ENCODE results near the gene RHOD. TPM values are rescaled to one million over a fixed set of nuclear protein-coding genes. Genes with fewer than 3 reads are reported as not detected.
A peak's percentile ranks its signal among the peaks of the same experiment; 100 is the strongest.

RHOD gene
- total RNA-seq, 1 experiment from 2014 or later = 17.1 TPM

DNA sequence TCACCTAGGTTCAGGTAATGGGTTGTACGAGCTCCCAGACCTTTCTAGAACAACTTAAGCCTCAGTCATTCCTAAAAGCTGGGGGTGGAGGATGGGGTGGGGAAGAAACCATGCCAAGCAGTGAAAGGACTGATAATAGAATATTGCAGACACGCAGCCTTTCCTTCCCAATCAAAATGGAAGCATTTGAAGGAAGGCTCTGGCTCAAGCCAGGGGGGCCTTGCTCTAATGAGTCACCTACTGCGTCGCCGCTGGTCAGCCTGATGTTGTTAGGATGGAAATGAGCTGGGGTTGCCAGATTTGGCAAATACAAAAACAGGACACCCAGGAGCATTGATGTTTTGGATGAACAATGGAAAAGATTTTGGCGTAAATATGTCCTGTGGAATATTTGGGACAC, 27.5 kb upstream of the RHOD start:
- H3K4me1 ChIP-seq = peaks cover 33% of the 10 kb centered on the region
- H3K9me3 ChIP-seq = no peaks in the 10 kb centered on the region
- no peak for DNase-seq
- no peaks in the 10 kb centered on the region for H3K36me3 Mint-ChIP-seq (ENCODE audit: insufficient read depth, unreplicated experiment)
- POLR2A ChIA-PET = interaction anchor here (0.5 kb wide), 1 partner anchor 173 kb away, joined by 3 read pairs; no protein-coding TSS in a partner anchor
- no peaks in the 10 kb centered on the region for H3K9me3 Mint-ChIP-seq (ENCODE audit: unreplicated experiment)
- H3K27ac Mint-ChIP-seq (ENCODE audit: unreplicated experiment) = no peak overlapping the region
- TF ChIP-seq, protein P1, sequence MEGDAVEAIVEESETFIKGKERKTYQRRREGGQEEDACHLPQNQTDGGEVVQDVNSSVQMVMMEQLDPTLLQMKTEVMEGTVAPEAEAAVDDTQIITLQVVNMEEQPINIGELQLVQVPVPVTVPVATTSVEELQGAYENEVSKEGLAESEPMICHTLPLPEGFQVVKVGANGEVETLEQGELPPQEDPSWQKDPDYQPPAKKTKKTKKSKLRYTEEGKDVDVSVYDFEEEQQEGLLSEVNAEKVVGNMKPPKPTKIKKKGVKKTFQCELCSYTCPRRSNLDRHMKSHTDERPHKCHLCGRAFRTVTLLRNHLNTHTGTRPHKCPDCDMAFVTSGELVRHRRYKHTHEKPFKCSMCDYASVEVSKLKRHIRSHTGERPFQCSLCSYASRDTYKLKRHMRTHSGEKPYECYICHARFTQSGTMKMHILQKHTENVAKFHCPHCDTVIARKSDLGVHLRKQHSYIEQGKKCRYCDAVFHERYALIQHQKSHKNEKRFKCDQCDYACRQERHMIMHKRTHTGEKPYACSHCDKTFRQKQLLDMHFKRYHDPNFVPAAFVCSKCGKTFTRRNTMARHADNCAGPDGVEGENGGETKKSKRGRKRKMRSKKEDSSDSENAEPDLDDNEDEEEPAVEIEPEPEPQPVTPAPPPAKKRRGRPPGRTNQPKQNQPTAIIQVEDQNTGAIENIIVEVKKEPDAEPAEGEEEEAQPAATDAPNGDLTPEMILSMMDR (IDR thresholded peaks at IDR 0.05; ENCODE audit: insufficient read depth in 1 of 2, low read depth in 1 of 2, low read length in 1 of 2, severe bottlenecking in 1 of 2, unreplicated experiment in 1 of 2) = no peak
- H3K4me3 ChIP-seq (ENCODE audit: low read depth, low read length) = no peak overlapping the region
- no TSS peak for BruUV-seq (replicated peaks)
- H3K4me1 Mint-ChIP-seq (ENCODE audit: low read depth, unreplicated experiment) = peaks cover 39% of the 10 kb centered on the region
- CTCF ChIA-PET = interaction anchor here (1.1 kb wide), 1 partner anchor 30 kb away, joined by 3 read pairs; no protein-coding TSS in a partner anchor
- no peak overlapping the region for H3K4me3 Mint-ChIP-seq (ENCODE audit: unreplicated experiment)
- intact Hi-C loops (cut with micrococcal nuclease; ENCODE audit: unreplicated experiment) = no loop called here
- H3K27me3 Mint-ChIP-seq (ENCODE audit: insufficient read depth, unreplicated experiment) = peaks cover 2% of the 10 kb centered on the region
- peaks cover 6% of the 10 kb centered on the region for H3K27me3 ChIP-seq (replicated peaks; ENCODE audit: control insufficient read depth, insufficient read depth, low read length)
- H3K36me3 ChIP-seq (ENCODE audit: control insufficient read depth, insufficient read depth, low read length) = no peaks in the 10 kb centered on the region

- no TSS peak for BruUV-seq (replicated peaks)
- no peaks in the 10 kb centered on the region for H3K36me3 Mint-ChIP-seq (ENCODE audit: insufficient read depth, unreplicated experiment)
- no peaks in the 10 kb centered on the region for H3K27me3 ChIP-seq (replicated peaks; ENCODE audit: control insufficient read depth, insufficient read depth, low read length)
- no peaks in the 10 kb centered on the region for H3K36me3 ChIP-seq (ENCODE audit: control insufficient read depth, insufficient read depth, low read length)
- intact Hi-C loops (cut with micrococcal nuclease; ENCODE audit: unreplicated experiment) = no loop called here
- no peaks in the 10 kb centered on the region for H3K9me3 Mint-ChIP-seq (ENCODE audit: unreplicated experiment)
- DNase-seq = peak; percentile 74 to 77
- peak overlapping the region; percentile 20 for H3K4me3 Mint-ChIP-seq (ENCODE audit: unreplicated experiment)
- H3K4me1 ChIP-seq = peaks cover 33% of the 10 kb centered on the region
- peaks cover 41% of the 10 kb centered on the region for H3K4me1 Mint-ChIP-seq (ENCODE audit: low read depth, unreplicated experiment)
- TF ChIP-seq, protein P1 (IDR thresholded peaks at IDR 0.05; ENCODE audit: insufficient read depth in 1 of 2, low read depth in 1 of 2, low read length in 1 of 2, severe bottlenecking in 1 of 2, unreplicated experiment in 1 of 2) = no peak
- H3K27me3 Mint-ChIP-seq (ENCODE audit: insufficient read depth, unreplicated experiment) = no peaks in the 10 kb centered on the region
- POLR2A ChIA-PET = no interaction called here
- H3K27ac Mint-ChIP-seq (ENCODE audit: unreplicated experiment) = peak overlapping the region; percentile 7
- no peak overlapping the region for H3K4me3 ChIP-seq (ENCODE audit: low read depth, low read length)
- CTCF ChIA-PET = interaction anchor here (0.6 to 1.0 kb wide), 3 partner anchors 9 to 597 kb away, joined by 3 to 9 read pairs (median 4); no protein-coding TSS in a partner anchor
- H3K9me3 ChIP-seq = no peaks in the 10 kb centered on the region
Observed at GRCh38 chr11:67030976-67031375, 25.7 kb upstream of the RHOD start.

DNA sequence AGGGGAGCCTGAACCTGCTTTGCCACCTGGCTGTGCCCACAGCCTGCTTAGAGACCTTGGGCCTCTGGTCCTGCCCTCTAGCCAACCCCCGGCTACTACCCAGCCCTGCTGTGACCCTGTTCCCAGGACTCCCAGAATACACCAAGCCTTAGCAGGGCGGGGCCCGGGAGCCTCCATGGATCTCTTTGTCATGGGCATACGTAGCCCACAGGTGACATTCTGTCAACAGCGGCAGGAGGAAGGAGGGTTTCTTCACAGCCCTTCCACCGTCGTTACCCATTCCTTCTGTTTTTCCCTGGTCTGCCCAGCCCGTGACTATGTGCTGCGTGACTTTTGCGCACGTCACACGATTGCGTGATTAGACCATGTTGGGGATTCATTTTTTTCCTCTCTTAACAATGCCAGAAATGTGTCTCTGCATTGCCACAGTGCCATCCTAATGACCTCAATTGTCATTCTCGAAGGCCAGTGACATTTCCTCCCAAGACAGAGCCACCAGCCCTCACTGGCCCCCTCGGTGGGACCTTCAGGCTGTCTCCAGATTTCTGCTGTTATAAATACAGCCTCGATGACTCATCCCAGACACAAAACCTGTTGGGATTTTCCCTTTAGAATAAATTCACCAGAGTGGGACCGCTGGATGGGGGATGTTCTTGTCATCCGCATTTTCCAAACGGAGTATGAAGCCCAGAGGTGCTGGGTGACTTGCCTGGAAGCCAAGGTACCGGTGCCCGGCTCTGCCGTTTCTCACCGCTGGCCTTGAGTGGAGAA, 24.7 kb upstream of the RHOD start:
- ChIA-PET POLR2A (no interaction called here), CTCF (no interaction called here)
- peak in 1 of 2 experiments; percentile 51 for DNase-seq
- H3K36me3 Mint-ChIP-seq (ENCODE audit: insufficient read depth, unreplicated experiment) = no peaks in the 10 kb centered on the region
- H3K9me3 ChIP-seq = no peaks in the 10 kb centered on the region
- H3K4me3 ChIP-seq (ENCODE audit: low read depth, low read length) = no peak overlapping the region
- no peaks in the 10 kb centered on the region for H3K36me3 ChIP-seq (ENCODE audit: control insufficient read depth, insufficient read depth, low read length)
- peaks cover 41% of the 10 kb centered on the region for H3K4me1 Mint-ChIP-seq (ENCODE audit: low read depth, unreplicated experiment)
- H3K27me3 ChIP-seq (replicated peaks; ENCODE audit: control insufficient read depth, insufficient read depth, low read length) = no peaks in the 10 kb centered on the region
- H3K4me3 Mint-ChIP-seq (ENCODE audit: unreplicated experiment) = no peak overlapping the region
- no peaks in the 10 kb centered on the region for H3K27me3 Mint-ChIP-seq (ENCODE audit: insufficient read depth, unreplicated experiment)
- peak overlapping the region; percentile 14 for H3K27ac Mint-ChIP-seq (ENCODE audit: unreplicated experiment)
- BruUV-seq (replicated peaks) = no TSS peak
- TF ChIP-seq, protein P1 (IDR thresholded peaks at IDR 0.05; ENCODE audit: insufficient read depth in 1 of 2, low read depth in 1 of 2, low read length in 1 of 2, severe bottlenecking in 1 of 2, unreplicated experiment in 1 of 2) = no peak
- intact Hi-C loops (cut with micrococcal nuclease; ENCODE audit: unreplicated experiment) = no loop called here
- peaks cover 33% of the 10 kb centered on the region for H3K4me1 ChIP-seq
- H3K9me3 Mint-ChIP-seq (ENCODE audit: unreplicated experiment) = no peaks in the 10 kb centered on the region
